GM23248 (cell line): ENCODE measurements around the gene SYCE1.

ENCODE experiments used
- EZH2 ChIP-seq: fragments of 200-600 bp; sonication (generic); IDR thresholded peaks from 2 replicates; pipeline ENCODE4 v1.6.1; 2018; ENCODE audit warnings: antibody characterized with exemption, mild to moderate bottlenecking; ENCODE audit not compliant: insufficient read depth, poor library complexity, severe bottlenecking
- EZH2phosphoT487 ChIP-seq: fragments of 200-600 bp; sonication (generic); IDR thresholded peaks from 2 replicates; pipeline ENCODE4 v1.6.1; 2018; ENCODE audit warnings: antibody characterized with exemption, moderate library complexity, mild to moderate bottlenecking, low read depth; ENCODE audit not compliant: insufficient read depth

- TF ChIP-seq EZH2phosphoT487 (no peak), EZH2 (no peak)
Measured at GRCh38 chr10:133528845-133529575, 36.4 kb downstream of the SYCE1 start.
